ENCODE data around the gene CCR5.
"Not testable (repeated sequence)": the region's sequence is repeated elsewhere in the genome, so short reads cannot be mapped to it uniquely, and the experiment has no call there.

The CCR5 gene

GRCh38 chr3:46370839-46371518 is at the start of gene CCR5:
Gene CCR5, plus strand, starts transcription at chr3:46370946. Its CDS starts 1,957 bp downstream, at chr3:46372903.
- DNase-seq (ENCODE audit: low read depth in 3 of 3): no peak

GRCh38 chr3:46321461-46322104 is 49.2 kb upstream of the CCR5 start:
- DNase-seq (ENCODE audit: low read depth in 3 of 3): no peak

- DNase-seq (ENCODE audit: low read depth in 3 of 3): no peak
Measured at GRCh38 chr3:46324036-46324435, 46.7 kb upstream of the CCR5 start.

GRCh38 chr3:46325645-46326300 is 45.0 kb upstream of the CCR5 start:
- DNase-seq (ENCODE audit: low read depth in 3 of 3): no peak

GRCh38 chr3:46330676-46331075 is 40.1 kb upstream of the CCR5 start:
- DNase-seq (ENCODE audit: low read depth in 3 of 3): not testable (repeated sequence)

GRCh38 chr3:46334741-46335478 is 35.8 kb upstream of the CCR5 start:
- no peak for DNase-seq (ENCODE audit: low read depth in 3 of 3)

- no peak for DNase-seq (ENCODE audit: low read depth in 3 of 3)
Measured at GRCh38 chr3:46335541-46335940, 35.2 kb upstream of the CCR5 start.

- no peak for DNase-seq (ENCODE audit: low read depth in 3 of 3)
Measured at GRCh38 chr3:46337911-46338310, 32.8 kb upstream of the CCR5 start.

- no peak for DNase-seq (ENCODE audit: low read depth in 3 of 3)
Measured at GRCh38 chr3:46338840-46339239, 31.9 kb upstream of the CCR5 start.

GRCh38 chr3:46344476-46344875 is 26.3 kb upstream of the CCR5 start:
- DNase-seq (ENCODE audit: low read depth in 3 of 3): no peak

GRCh38 chr3:46348823-46349482 is 21.8 kb upstream of the CCR5 start:
- DNase-seq (ENCODE audit: low read depth in 3 of 3): no peak

GRCh38 chr3:46349484-46350261 is 21.1 kb upstream of the CCR5 start:
- DNase-seq (ENCODE audit: low read depth in 3 of 3): no peak

- no peak for DNase-seq (ENCODE audit: low read depth in 3 of 3)
Measured at GRCh38 chr3:46350262-46350565, 20.5 kb upstream of the CCR5 start.

- no peak for DNase-seq (ENCODE audit: low read depth in 3 of 3)
Measured at GRCh38 chr3:46351646-46352045, 19.1 kb upstream of the CCR5 start.

- no peak for DNase-seq (ENCODE audit: low read depth in 3 of 3)
Measured at GRCh38 chr3:46353090-46353489, 17.7 kb upstream of the CCR5 start.

- no peak for DNase-seq (ENCODE audit: low read depth in 3 of 3)
Measured at GRCh38 chr3:46353647-46354410, 16.9 kb upstream of the CCR5 start, which contains the start of gene CCR2. Gene CCR2, plus strand, starts transcription at chr3:46354111. Its CDS starts 3,417 bp downstream, at chr3:46357528.

GRCh38 chr3:46354478-46354877 is 16.3 kb upstream of the CCR5 start:
- DNase-seq (ENCODE audit: low read depth in 3 of 3): no peak

- DNase-seq (ENCODE audit: low read depth in 3 of 3): no peak
Measured at GRCh38 chr3:46354984-46355383, 15.8 kb upstream of the CCR5 start.

GRCh38 chr3:46356276-46356675 is 14.5 kb upstream of the CCR5 start:
- DNase-seq (ENCODE audit: low read depth in 3 of 3): no peak

GRCh38 chr3:46356909-46357308 is 13.8 kb upstream of the CCR5 start:
- DNase-seq (ENCODE audit: low read depth in 3 of 3): no peak

Measured in stimulated activated CD4-positive, alpha-beta T cell treated with anti-CD3 and anti-CD28 coated beads, TNF-alpha, amount 100 ng/mL, for 4 hours (primary cell).